ENCODE data around the gene A4GNT. TPM values are rescaled to one million over a fixed set of nuclear protein-coding genes. Genes with fewer than 3 reads are reported as not detected.
"Not testable (repeated sequence)": the region's sequence is repeated elsewhere in the genome, so short reads cannot be mapped to it uniquely, and the experiment has no call there.

Gene A4GNT
- total and polyA plus RNA-seq, 8 donors, result 0.62 to 19.8 (median 7.2) TPM; not detected in 1

- intact Hi-C loops (cut with DNase I; ENCODE audit: low total_unique reads), result no loop called here
- Histone ChIP-seq H3K4me1 (no peaks in the 10 kb centered on the region), H3K4me3 (no peak overlapping the region), H3K36me3 (peaks cover 0 to 64% (median 49%) of the 10 kb centered on the region in 4 donors), H3K9me3 (no peaks in the 10 kb centered on the region), H3K27me3 (no peaks in the 10 kb centered on the region), H3K27ac (no peak overlapping the region)
- DNase-seq, result no peak
- WGBS, 5 donors, result 56 to 71% (median 63%) methylated on average over 2 of the region's 2 CpGs
- TF ChIP-seq POLR2A (IDR thresholded peaks at IDR 0.05), result no peak
- TF ChIP-seq CTCF (IDR thresholded peaks at IDR 0.05), result no peak
- TF ChIP-seq POLR2AphosphoS5 (IDR thresholded peaks at IDR 0.05), result no peak
- TF ChIP-seq EP300 (IDR thresholded peaks at IDR 0.05), result no peak
These were observed 40.2 kb downstream of the A4GNT start for GRCh38 chr3:138092023-138092422.

GRCh38 chr3:138089091-138089490 lies 43.1 kb downstream of the A4GNT start:
- Histone ChIP-seq H3K27me3 (no peaks in the 10 kb centered on the region), H3K4me1 (no peaks in the 10 kb centered on the region), H3K4me3 (no peak overlapping the region), H3K9me3 (no peaks in the 10 kb centered on the region), H3K27ac (no peak overlapping the region), H3K36me3 (peaks cover 0 to 71% (median 54%) of the 10 kb centered on the region in 4 donors)
- TF ChIP-seq CTCF (IDR thresholded peaks at IDR 0.05) (no peak), POLR2A (IDR thresholded peaks at IDR 0.05) (no peak), POLR2AphosphoS5 (IDR thresholded peaks at IDR 0.05) (no peak), EP300 (IDR thresholded peaks at IDR 0.05) (no peak)
- DNase-seq, result no peak
- intact Hi-C loops (cut with DNase I; ENCODE audit: low total_unique reads), result no loop called here
- 55 to 70% (median 61%) methylated on average over 3 of the region's 3 CpGs for WGBS, 5 donors

DNA sequence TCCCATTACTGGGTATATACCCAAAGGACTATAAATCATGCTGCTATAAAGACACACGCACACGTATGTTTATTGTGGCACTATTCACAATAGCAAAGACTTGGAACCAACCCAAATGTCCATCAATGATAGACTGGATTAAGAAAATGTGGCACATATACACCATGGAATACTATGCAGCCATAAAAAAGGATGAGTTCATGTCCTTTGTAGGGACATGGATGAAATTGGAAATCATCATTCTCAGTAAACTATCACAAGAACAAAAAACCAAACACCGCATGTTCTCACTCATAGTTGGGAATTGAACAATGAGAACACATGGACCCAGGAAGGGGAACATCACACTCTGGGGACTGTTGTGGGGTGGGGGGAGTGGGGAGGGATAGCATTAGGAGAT lies 46.4 kb downstream of the A4GNT start:
- DNase-seq; H3K27me3 ChIP-seq; H3K4me3 ChIP-seq; H3K27ac ChIP-seq; intact Hi-C loops (cut with DNase I; ENCODE audit: low total_unique reads); H3K9me3 ChIP-seq: not testable (repeated sequence)
- H3K36me3 ChIP-seq, result peaks cover 0 to 72% (median 53%) of the 10 kb centered on the region in 4 donors
- WGBS, 5 donors, result 92 to 100% (median 96%) methylated on average over 1 of the region's 3 CpGs
- H3K4me1 ChIP-seq, result peaks cover 0 to 25% (median 16%) of the 10 kb centered on the region in 4 donors

GRCh38 chr3:138084196-138084595 lies 48.0 kb downstream of the A4GNT start:
- Histone ChIP-seq H3K27ac (no peak overlapping the region), H3K4me3 (no peak overlapping the region), H3K4me1 (peaks cover 0 to 25% (median 16%) of the 10 kb centered on the region in 4 donors), H3K27me3 (no peaks in the 10 kb centered on the region), H3K9me3 (no peaks in the 10 kb centered on the region), H3K36me3 (peaks cover 0 to 84% (median 64%) of the 10 kb centered on the region in 4 donors)
- TF ChIP-seq CTCF (IDR thresholded peaks at IDR 0.05), result no peak
- TF ChIP-seq POLR2AphosphoS5 (IDR thresholded peaks at IDR 0.05), result no peak
- no peak for TF ChIP-seq EP300 (IDR thresholded peaks at IDR 0.05)
- TF ChIP-seq POLR2A (IDR thresholded peaks at IDR 0.05), result no peak
- intact Hi-C loops (cut with DNase I; ENCODE audit: low total_unique reads), result no loop called here
- DNase-seq, result no peak

DNA sequence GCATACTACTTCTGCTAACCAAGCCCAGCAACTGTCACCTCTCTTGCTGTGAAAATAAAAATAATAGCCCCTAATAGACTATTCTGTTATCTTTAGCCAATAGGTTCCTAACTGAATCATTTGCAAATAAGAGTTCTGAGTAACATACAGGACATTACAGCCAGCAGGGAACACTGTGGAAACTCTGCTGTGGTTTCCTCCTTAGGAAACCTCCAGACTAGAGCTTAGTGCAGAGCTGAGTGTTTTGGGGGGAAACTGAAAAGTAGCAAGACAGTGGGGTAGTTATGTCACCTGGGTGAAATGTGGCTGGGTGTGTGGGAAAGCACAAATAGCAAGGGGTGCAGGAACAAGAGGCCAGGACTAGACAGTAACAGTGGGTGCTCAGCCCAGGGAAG lies 49.2 kb downstream of the A4GNT start:
- intact Hi-C loops (cut with DNase I; ENCODE audit: low total_unique reads), result no loop called here
- H3K27ac ChIP-seq, result peak overlapping the region in 3 of 5 donors; percentile 24 to 68 (median 57)
- peaks cover 0 to 83% (median 66%) of the 10 kb centered on the region in 4 donors for H3K36me3 ChIP-seq
- H3K4me1 ChIP-seq, result peaks cover 0 to 29% (median 16%) of the 10 kb centered on the region in 4 donors
- no peak for DNase-seq
- TF ChIP-seq POLR2AphosphoS5 (IDR thresholded peaks at IDR 0.05) (no peak), EP300 (IDR thresholded peaks at IDR 0.05) (no peak), POLR2A (IDR thresholded peaks at IDR 0.05) (no peak), CTCF (IDR thresholded peaks at IDR 0.05) (no peak)
- no peaks in the 10 kb centered on the region for H3K9me3 ChIP-seq
- H3K27me3 ChIP-seq, result no peaks in the 10 kb centered on the region
- no peak overlapping the region for H3K4me3 ChIP-seq

All from stomach (tissue), 9 donors.